Measurements from ENCODE around the gene SIN3B.

SIN3B gene

GRCh38 chr19:16911046-16911445, 81.8 kb downstream of the SIN3B start:
- no peak for DNase-seq (ENCODE audit: low read depth)

DNA sequence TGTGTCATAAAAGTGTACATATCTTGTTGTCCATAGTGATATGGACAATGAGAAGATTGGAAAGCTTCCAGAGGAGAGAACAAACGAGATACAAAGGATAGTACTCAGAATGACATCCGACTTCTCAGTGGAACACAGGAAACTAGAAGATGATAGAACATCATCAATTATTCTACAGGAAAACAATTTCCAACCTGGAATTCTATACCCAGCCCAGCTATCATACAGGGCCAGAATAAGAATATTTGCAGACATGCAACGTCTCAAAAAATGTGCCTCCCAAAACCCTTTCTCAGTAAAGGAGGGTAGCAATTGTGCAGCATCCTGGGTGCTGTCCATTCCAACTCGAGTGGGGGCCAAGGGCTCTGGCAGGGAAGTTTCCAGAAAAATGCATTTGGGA, 83.6 kb downstream of the SIN3B start:
- DNase-seq (ENCODE audit: low read depth) = no peak

DNA sequence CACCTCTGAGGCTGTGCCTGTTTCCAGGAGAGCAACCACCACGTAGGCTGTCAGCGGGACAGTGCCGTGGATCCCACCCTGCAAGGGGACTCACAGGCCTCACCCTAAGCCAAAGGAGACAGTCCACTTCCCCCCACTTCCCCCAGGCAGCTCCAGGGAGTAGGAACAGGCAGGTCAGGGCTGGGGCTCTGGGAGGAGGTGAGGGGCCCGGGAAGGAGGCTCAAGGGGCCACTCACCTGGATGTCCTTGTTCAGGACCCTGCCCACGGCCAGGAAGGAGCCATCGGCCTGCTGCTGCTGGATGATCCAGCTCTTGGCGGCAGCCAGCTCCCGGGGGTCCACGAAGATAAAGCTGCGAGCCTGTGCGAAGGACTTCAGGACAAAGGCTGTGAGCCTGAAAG, 85.2 kb downstream of the SIN3B start:
- no peak for DNase-seq (ENCODE audit: low read depth)

- DNase-seq (ENCODE audit: low read depth) = no peak
These were observed 85.9 kb downstream of the SIN3B start for GRCh38 chr19:16915135-16915534.

GRCh38 chr19:16915734-16916133, 86.5 kb downstream of the SIN3B start:
- DNase-seq (ENCODE audit: low read depth) = no peak

GRCh38 chr19:16917401-16917800, 88.2 kb downstream of the SIN3B start:
- DNase-seq (ENCODE audit: low read depth) = no peak

GRCh38 chr19:16919496-16919895, 90.3 kb downstream of the SIN3B start:
- no peak for DNase-seq (ENCODE audit: low read depth)

- DNase-seq (ENCODE audit: low read depth) = no peak
These were observed 91.8 kb downstream of the SIN3B start for GRCh38 chr19:16920816-16921529.

DNA sequence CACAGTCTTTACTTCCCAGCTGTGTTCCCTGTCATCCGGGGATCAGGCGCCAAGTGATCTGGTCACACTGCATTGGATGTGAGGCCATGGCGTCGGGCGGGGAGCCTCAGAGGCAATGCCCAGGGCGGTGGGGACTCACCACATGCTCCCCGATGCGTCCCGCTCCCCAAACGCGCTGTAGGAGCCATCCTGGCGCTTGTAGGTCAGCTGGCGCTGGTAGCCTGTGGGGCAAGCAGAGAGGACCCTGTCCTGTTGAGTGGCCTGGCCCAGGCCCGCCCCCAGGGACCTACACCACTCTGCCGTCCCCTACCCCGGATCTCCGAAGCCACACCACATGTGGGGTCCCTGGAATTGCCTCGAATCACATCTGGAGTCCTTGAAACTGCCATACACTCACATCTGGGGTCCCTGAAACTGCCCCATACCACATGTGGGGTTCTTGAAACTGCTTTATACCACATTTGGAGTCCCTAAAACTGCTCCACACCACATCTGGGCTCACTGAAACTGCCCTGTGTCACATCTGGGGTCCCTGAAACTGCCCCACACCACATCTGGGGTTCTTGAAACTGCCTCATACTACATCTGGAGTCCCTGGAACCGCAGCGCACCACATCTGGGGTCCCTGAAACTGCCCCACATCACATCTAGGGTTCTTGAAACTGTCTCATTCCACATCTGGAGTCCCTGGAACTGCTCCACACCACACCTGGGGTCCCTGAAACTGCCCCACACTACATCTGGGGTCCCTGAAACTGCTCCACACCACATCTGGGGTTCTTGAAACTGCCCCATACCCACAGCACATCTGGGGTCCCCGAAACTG, 92.8 kb downstream of the SIN3B start:
- DNase-seq (ENCODE audit: low read depth) = no peak

DNA sequence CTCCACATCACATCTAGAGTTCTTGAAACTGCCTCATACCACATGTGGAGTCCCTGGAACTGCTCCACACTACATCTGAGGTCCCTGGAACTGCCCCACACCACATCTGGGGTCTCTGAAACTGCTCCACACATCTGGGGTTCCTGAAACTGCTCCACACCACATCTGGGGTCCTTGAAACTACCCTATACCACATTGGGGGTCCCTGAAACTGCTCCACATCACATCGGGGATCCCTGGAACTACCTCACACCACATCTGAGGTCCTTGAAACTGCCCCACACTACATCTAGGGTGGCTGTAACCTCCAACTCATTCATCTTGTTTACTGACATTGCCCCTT, 93.4 kb downstream of the SIN3B start:
- DNase-seq (ENCODE audit: low read depth) = no peak

- no peak for DNase-seq (ENCODE audit: low read depth)
These were observed 93.8 kb downstream of the SIN3B start for GRCh38 chr19:16922949-16923348.

DNA sequence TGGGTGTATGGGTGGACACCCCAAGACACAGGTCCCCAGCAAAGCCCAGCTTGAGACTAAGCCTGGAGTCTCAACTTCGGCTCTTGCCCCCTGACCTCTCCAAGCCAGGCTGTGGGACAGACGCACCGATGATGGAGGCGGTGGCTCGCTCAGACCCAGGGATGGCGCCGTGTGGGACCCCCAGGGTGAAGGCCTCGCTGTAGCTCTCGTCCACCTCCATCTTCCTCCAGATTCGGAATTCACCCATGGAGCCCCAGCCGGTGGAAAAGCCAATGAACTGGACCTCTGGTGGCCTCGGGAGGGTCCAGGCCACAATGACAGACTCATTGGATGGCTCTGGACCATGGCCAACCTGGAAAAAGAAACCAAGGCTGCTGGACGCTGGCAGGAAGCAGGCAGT, 98.7 kb downstream of the SIN3B start:
- no peak for DNase-seq (ENCODE audit: low read depth)

GRCh38 chr19:16928351-16928750, 99.2 kb downstream of the SIN3B start:
- DNase-seq (ENCODE audit: low read depth) = no peak

DNA sequence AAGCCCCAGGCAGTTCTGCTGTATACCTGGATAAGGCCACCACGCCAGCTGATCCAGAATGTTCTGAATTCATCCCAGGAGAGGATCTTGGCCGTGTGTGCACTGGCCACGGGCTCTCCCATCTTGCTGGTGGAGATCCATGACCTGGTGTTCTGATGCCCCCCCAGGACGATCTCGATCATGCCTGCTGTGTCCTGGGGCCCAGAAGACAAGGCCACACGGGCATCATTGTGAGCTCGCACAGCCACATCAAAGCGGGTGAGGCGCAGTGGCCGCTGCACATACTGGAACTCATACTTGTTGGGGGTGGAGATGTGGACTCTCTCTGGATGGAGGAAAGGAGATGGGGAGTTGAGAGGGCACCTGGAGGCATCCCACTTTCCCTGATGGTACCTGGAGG, 99.7 kb downstream of the SIN3B start:
- DNase-seq (ENCODE audit: low read depth) = no peak
